ENCODE measurements around the gene PCSK9. TPM values are rescaled to one million over a fixed set of nuclear protein-coding genes. Genes with fewer than 3 reads are reported as not detected.

PCSK9 gene
- total RNA-seq, 1 experiment from 2014 or later: 38.9 TPM

- TF ChIP-seq EZH2 (IDR thresholded peaks at IDR 0.05; ENCODE audit: borderline replicate concordance, low read depth, low read length, poor library complexity, severe bottlenecking): no peak
- no peak for TF ChIP-seq CTCF (conservative IDR thresholded peaks at IDR 0.05; ENCODE audit: low read depth, low read length)
- no TSS peak for BruUV-seq (replicated peaks)
- intact Hi-C loops (cut with micrococcal nuclease; ENCODE audit: unreplicated experiment): no loop called here
- Histone ChIP-seq H3K27ac (ENCODE audit: low read depth, low read length, poor library complexity, severe bottlenecking) (no peak overlapping the region), H3K4me1 (ENCODE audit: insufficient read depth, low read length, poor library complexity, severe bottlenecking) (peaks cover 11% of the 10 kb centered on the region), H3K4me3 (ENCODE audit: low read depth, low read length, poor library complexity, severe bottlenecking) (no peak overlapping the region), H3K36me3 (ENCODE audit: insufficient read depth, low read length, poor library complexity, severe bottlenecking) (no peaks in the 10 kb centered on the region), H3K27me3 (replicated peaks; ENCODE audit: insufficient read depth, low read depth, low read length, poor library complexity) (no peaks in the 10 kb centered on the region), H3K9me3 (ENCODE audit: low read depth, low read length, poor library complexity, severe bottlenecking) (no peaks in the 10 kb centered on the region)
- POLR2A ChIA-PET (ENCODE audit: low non-redundant PET): no interaction called here
- no peak for DNase-seq (ENCODE audit: low spot score)
- CTCF ChIA-PET: no interaction called here
Measured at GRCh38 chr1:55034476-55035133, 4.7 kb upstream of the PCSK9 start.

- DNase-seq (ENCODE audit: low spot score): no peak
- Histone ChIP-seq H3K36me3 (ENCODE audit: insufficient read depth, low read length, poor library complexity, severe bottlenecking) (no peaks in the 10 kb centered on the region), H3K4me1 (ENCODE audit: insufficient read depth, low read length, poor library complexity, severe bottlenecking) (peaks cover 11% of the 10 kb centered on the region), H3K9me3 (ENCODE audit: low read depth, low read length, poor library complexity, severe bottlenecking) (no peaks in the 10 kb centered on the region), H3K27ac (ENCODE audit: low read depth, low read length, poor library complexity, severe bottlenecking) (no peak overlapping the region), H3K4me3 (ENCODE audit: low read depth, low read length, poor library complexity, severe bottlenecking) (no peak overlapping the region), H3K27me3 (replicated peaks; ENCODE audit: insufficient read depth, low read depth, low read length, poor library complexity) (no peaks in the 10 kb centered on the region)
- BruUV-seq (replicated peaks): no TSS peak
- POLR2A ChIA-PET (ENCODE audit: low non-redundant PET): no interaction called here
- TF ChIP-seq EZH2 (IDR thresholded peaks at IDR 0.05; ENCODE audit: borderline replicate concordance, low read depth, low read length, poor library complexity, severe bottlenecking) (no peak), CTCF (conservative IDR thresholded peaks at IDR 0.05; ENCODE audit: low read depth, low read length) (no peak)
- intact Hi-C loops (cut with micrococcal nuclease; ENCODE audit: unreplicated experiment): no loop called here
- CTCF ChIA-PET: no interaction called here
Measured at GRCh38 chr1:55035904-55036303, 3.4 kb upstream of the PCSK9 start.

GRCh38 chr1:55037733-55038551, 1.4 kb upstream of the PCSK9 start:
- Histone ChIP-seq H3K36me3 (ENCODE audit: insufficient read depth, low read length, poor library complexity, severe bottlenecking) (no peaks in the 10 kb centered on the region), H3K4me1 (ENCODE audit: insufficient read depth, low read length, poor library complexity, severe bottlenecking) (peaks cover 19% of the 10 kb centered on the region), H3K4me3 (ENCODE audit: low read depth, low read length, poor library complexity, severe bottlenecking) (no peak overlapping the region), H3K27ac (ENCODE audit: low read depth, low read length, poor library complexity, severe bottlenecking) (no peak overlapping the region), H3K27me3 (replicated peaks; ENCODE audit: insufficient read depth, low read depth, low read length, poor library complexity) (no peaks in the 10 kb centered on the region), H3K9me3 (ENCODE audit: low read depth, low read length, poor library complexity, severe bottlenecking) (no peaks in the 10 kb centered on the region)
- no peak for DNase-seq (ENCODE audit: low spot score)
- intact Hi-C loops (cut with micrococcal nuclease; ENCODE audit: unreplicated experiment): no loop called here
- CTCF ChIA-PET: interaction anchor here (1.5 kb wide), 1 partner anchor 16 kb away, joined by 3 read pairs; no protein-coding TSS in a partner anchor
- BruUV-seq (replicated peaks): no TSS peak
- TF ChIP-seq CTCF (conservative IDR thresholded peaks at IDR 0.05; ENCODE audit: low read depth, low read length): no peak
- TF ChIP-seq EZH2 (IDR thresholded peaks at IDR 0.05; ENCODE audit: borderline replicate concordance, low read depth, low read length, poor library complexity, severe bottlenecking): no peak
- POLR2A ChIA-PET (ENCODE audit: low non-redundant PET): no interaction called here

Measured in A673 (cell line).